ENCODE measurements around the gene LARP1. TPM values are rescaled to one million over a fixed set of nuclear protein-coding genes. Genes with fewer than 3 reads are reported as not detected.

LARP1 gene
- total RNA-seq, 6 donors from 2014 or later = 107 to 154 (median 129) TPM

- Histone ChIP-seq H3K36me3 (peaks cover 0 to under 1% (median 0%) of the 10 kb centered on the region in 4 donors), H3K4me1 (peaks cover 55 to 73% (median 67%) of the 10 kb centered on the region in 4 donors), H3K27ac (no peak overlapping the region), H3K9me3 (no peaks in the 10 kb centered on the region), H3K4me3 (no peak overlapping the region), H3K27me3 (no peaks in the 10 kb centered on the region)
- TF ChIP-seq POLR2AphosphoS5 (IDR thresholded peaks at IDR 0.05) = no peak
- TF ChIP-seq EP300 (IDR thresholded peaks at IDR 0.05) = no peak
- no peak for TF ChIP-seq POLR2A (IDR thresholded peaks at IDR 0.05)
- TF ChIP-seq CTCF (IDR thresholded peaks at IDR 0.05) = no peak
- 91 to 97% methylated on average over 2 of the region's 2 CpGs for WGBS, 2 donors
- ATAC-seq (ENCODE audit: low FRiP score in 2 of 2) (no peak), DNase-seq (no peak)
Measured at GRCh38 chr5:154784856-154785255, 29.7 kb downstream of the LARP1 start.

- no peak for ATAC-seq (ENCODE audit: low FRiP score in 2 of 2)
- Histone ChIP-seq H3K27me3 (no peaks in the 10 kb centered on the region), H3K4me1 (peaks cover 50 to 65% (median 59%) of the 10 kb centered on the region in 4 donors), H3K9me3 (no peaks in the 10 kb centered on the region), H3K27ac (peak overlapping the region in 1 of 4 donors; percentile 3), H3K36me3 (peaks cover 0 to 16% (median 7%) of the 10 kb centered on the region in 4 donors), H3K4me3 (no peak overlapping the region)
- TF ChIP-seq CTCF (IDR thresholded peaks at IDR 0.05) (no peak), EP300 (IDR thresholded peaks at IDR 0.05) (no peak), POLR2A (IDR thresholded peaks at IDR 0.05) (no peak), POLR2AphosphoS5 (IDR thresholded peaks at IDR 0.05) (no peak)
- DNase-seq = no peak
- WGBS, 2 donors = 52 to 57% methylated on average over 2 of the region's 2 CpGs
Measured at GRCh38 chr5:154786414-154786813, 31.2 kb downstream of the LARP1 start.

- H3K4me3 ChIP-seq = no peak overlapping the region
- DNase-seq (no peak), ATAC-seq (ENCODE audit: low FRiP score in 2 of 2) (no peak)
- no peaks in the 10 kb centered on the region for H3K9me3 ChIP-seq
- no peaks in the 10 kb centered on the region for H3K27me3 ChIP-seq
- peaks cover 0 to 34% (median 19%) of the 10 kb centered on the region in 4 donors for H3K36me3 ChIP-seq
- WGBS, 2 donors = 56 to 64% methylated on average over 5 of the region's 5 CpGs
- peaks cover 36 to 50% (median 44%) of the 10 kb centered on the region in 4 donors for H3K4me1 ChIP-seq
- no peak for TF ChIP-seq POLR2A (IDR thresholded peaks at IDR 0.05)
- peak overlapping the region in 1 of 4 donors; percentile 50 for H3K27ac ChIP-seq
Measured at GRCh38 chr5:154788212-154788611, 33.0 kb downstream of the LARP1 start.

- no peak for DNase-seq
- H3K9me3 ChIP-seq = no peaks in the 10 kb centered on the region
- H3K27me3 ChIP-seq = no peaks in the 10 kb centered on the region
- H3K4me1 ChIP-seq = peaks cover 12 to 25% (median 20%) of the 10 kb centered on the region in 4 donors
- H3K36me3 ChIP-seq = peaks cover 2 to 63% (median 35%) of the 10 kb centered on the region in 4 donors
- WGBS, 2 donors = 89 to 92% methylated on average over 3 of the region's 3 CpGs
- TF ChIP-seq EP300 (IDR thresholded peaks at IDR 0.05) = no peak
- TF ChIP-seq POLR2AphosphoS5 (IDR thresholded peaks at IDR 0.05) = no peak
- no peak for TF ChIP-seq POLR2A (IDR thresholded peaks at IDR 0.05)
- TF ChIP-seq CTCF (IDR thresholded peaks at IDR 0.05) = no peak
- H3K4me3 ChIP-seq = no peak overlapping the region
- ATAC-seq (ENCODE audit: low FRiP score in 2 of 2) = no peak
- H3K27ac ChIP-seq = no peak overlapping the region
Measured at GRCh38 chr5:154791535-154791934, 36.4 kb downstream of the LARP1 start.

GRCh38 chr5:154793599-154794524 lies 38.7 kb downstream of the LARP1 start:
- WGBS, 2 donors = 88 to 93% methylated on average over 15 to 32 of the region's 32 CpGs
- peak in 1 of 2 donors; percentile 78 for DNase-seq
- H3K36me3 ChIP-seq = peaks cover 2 to 78% (median 44%) of the 10 kb centered on the region in 4 donors
- peak overlapping the region in 1 of 4 donors; percentile 2 for H3K27ac ChIP-seq
- TF ChIP-seq CTCF (IDR thresholded peaks at IDR 0.05) (no peak), EP300 (IDR thresholded peaks at IDR 0.05) (no peak), POLR2AphosphoS5 (IDR thresholded peaks at IDR 0.05) (no peak), POLR2A (IDR thresholded peaks at IDR 0.05) (no peak)
- no peak overlapping the region for H3K4me3 ChIP-seq
- H3K27me3 ChIP-seq = no peaks in the 10 kb centered on the region
- H3K9me3 ChIP-seq = no peaks in the 10 kb centered on the region
- ATAC-seq (ENCODE audit: low FRiP score in 2 of 2) = no peak
- H3K4me1 ChIP-seq = peaks cover 0 to 5% (median 2%) of the 10 kb centered on the region in 4 donors

All from upper lobe of left lung (tissue), 6 donors.